Measurements from ENCODE around the gene MYO15A.

Gene MYO15A

DNA sequence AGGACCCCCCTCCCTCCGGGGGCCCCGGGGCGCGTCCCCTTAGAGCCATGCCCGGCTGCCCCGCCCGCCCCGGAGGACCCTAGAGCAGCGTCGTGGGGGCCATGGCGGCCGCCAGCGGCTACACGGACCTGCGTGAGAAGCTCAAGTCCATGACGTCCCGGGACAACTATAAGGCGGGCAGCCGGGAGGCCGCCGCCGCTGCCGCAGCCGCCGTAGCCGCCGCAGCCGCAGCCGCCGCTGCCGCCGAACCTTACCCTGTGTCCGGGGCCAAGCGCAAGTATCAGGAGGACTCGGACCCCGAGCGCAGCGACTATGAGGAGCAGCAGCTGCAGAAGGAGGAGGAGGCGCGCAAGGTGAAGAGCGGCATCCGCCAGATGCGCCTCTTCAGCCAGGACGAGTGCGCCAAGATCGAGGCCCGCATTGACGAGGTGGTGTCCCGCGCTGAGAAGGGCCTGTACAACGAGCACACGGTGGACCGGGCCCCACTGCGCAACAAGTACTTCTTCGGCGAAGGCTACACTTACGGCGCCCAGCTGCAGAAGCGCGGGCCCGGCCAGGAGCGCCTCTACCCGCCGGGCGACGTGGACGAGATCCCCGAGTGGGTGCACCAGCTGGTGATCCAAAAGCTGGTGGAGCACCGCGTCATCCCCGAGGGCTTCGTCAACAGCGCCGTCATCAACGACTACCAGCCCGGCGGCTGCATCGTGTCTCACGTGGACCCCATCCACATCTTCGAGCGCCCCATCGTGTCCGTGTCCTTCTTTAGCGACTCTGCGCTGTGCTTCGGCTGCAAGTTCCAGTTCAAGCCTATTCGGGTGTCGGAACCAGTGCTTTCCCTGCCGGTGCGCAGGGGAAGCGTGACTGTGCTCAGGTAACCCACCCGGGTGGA is 75.8 kb downstream of the MYO15A start:
- H3K27ac ChIP-seq (ENCODE audit: poor library complexity, severe bottlenecking) = peak overlapping the region; percentile 78
- H3K4me1 ChIP-seq (ENCODE audit: insufficient read depth, poor library complexity, severe bottlenecking) = peaks cover 12% of the 10 kb centered on the region
- H3K9me3 ChIP-seq (ENCODE audit: severe bottlenecking) = no peaks in the 10 kb centered on the region
- ATAC-seq (ENCODE audit: low read depth) (no peak), DNase-seq (ENCODE audit: low spot score) (no peak)
- H3K4me3 ChIP-seq (ENCODE audit: severe bottlenecking) = peak overlapping the region; percentile 67
- H3K27me3 ChIP-seq (ENCODE audit: insufficient read depth, poor library complexity, severe bottlenecking) = no peaks in the 10 kb centered on the region
- TF ChIP-seq, protein P1, sequence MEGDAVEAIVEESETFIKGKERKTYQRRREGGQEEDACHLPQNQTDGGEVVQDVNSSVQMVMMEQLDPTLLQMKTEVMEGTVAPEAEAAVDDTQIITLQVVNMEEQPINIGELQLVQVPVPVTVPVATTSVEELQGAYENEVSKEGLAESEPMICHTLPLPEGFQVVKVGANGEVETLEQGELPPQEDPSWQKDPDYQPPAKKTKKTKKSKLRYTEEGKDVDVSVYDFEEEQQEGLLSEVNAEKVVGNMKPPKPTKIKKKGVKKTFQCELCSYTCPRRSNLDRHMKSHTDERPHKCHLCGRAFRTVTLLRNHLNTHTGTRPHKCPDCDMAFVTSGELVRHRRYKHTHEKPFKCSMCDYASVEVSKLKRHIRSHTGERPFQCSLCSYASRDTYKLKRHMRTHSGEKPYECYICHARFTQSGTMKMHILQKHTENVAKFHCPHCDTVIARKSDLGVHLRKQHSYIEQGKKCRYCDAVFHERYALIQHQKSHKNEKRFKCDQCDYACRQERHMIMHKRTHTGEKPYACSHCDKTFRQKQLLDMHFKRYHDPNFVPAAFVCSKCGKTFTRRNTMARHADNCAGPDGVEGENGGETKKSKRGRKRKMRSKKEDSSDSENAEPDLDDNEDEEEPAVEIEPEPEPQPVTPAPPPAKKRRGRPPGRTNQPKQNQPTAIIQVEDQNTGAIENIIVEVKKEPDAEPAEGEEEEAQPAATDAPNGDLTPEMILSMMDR (IDR thresholded peaks at IDR 0.05; ENCODE audit: poor library complexity, severe bottlenecking) = no peak
- peaks cover 37% of the 10 kb centered on the region for H3K36me3 ChIP-seq (ENCODE audit: low read depth)

DNA sequence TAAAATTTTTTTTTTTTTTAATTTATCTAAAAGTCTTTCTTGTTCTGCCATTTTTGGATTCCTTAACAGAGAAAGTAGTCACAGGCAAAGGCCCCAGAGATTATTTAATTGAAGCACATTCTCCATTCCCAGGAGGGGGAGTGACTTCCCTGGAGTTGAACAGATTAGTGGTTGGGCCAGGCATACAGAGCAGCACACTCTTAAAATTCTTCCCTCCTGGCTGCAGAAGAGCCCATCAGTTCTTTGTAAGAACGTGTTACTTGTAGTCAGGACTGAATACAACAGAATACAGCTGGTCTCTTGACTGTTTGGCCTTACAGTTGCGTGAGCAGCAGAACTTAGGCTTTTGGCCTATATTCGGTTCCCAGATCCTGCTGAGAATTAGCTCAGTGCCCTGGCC is 76.8 kb downstream of the MYO15A start:
- TF ChIP-seq, protein P1 (IDR thresholded peaks at IDR 0.05; ENCODE audit: poor library complexity, severe bottlenecking) = no peak
- ATAC-seq (ENCODE audit: low read depth) (no peak), DNase-seq (ENCODE audit: low spot score) (no peak)
- H3K27me3 ChIP-seq (ENCODE audit: insufficient read depth, poor library complexity, severe bottlenecking) = no peaks in the 10 kb centered on the region
- peak overlapping the region; percentile 67 for H3K4me3 ChIP-seq (ENCODE audit: severe bottlenecking)
- H3K4me1 ChIP-seq (ENCODE audit: insufficient read depth, poor library complexity, severe bottlenecking) = peaks cover 12% of the 10 kb centered on the region
- no peaks in the 10 kb centered on the region for H3K9me3 ChIP-seq (ENCODE audit: severe bottlenecking)
- peaks cover 45% of the 10 kb centered on the region for H3K36me3 ChIP-seq (ENCODE audit: low read depth)
- H3K27ac ChIP-seq (ENCODE audit: poor library complexity, severe bottlenecking) = peak overlapping the region; percentile 78

DNA sequence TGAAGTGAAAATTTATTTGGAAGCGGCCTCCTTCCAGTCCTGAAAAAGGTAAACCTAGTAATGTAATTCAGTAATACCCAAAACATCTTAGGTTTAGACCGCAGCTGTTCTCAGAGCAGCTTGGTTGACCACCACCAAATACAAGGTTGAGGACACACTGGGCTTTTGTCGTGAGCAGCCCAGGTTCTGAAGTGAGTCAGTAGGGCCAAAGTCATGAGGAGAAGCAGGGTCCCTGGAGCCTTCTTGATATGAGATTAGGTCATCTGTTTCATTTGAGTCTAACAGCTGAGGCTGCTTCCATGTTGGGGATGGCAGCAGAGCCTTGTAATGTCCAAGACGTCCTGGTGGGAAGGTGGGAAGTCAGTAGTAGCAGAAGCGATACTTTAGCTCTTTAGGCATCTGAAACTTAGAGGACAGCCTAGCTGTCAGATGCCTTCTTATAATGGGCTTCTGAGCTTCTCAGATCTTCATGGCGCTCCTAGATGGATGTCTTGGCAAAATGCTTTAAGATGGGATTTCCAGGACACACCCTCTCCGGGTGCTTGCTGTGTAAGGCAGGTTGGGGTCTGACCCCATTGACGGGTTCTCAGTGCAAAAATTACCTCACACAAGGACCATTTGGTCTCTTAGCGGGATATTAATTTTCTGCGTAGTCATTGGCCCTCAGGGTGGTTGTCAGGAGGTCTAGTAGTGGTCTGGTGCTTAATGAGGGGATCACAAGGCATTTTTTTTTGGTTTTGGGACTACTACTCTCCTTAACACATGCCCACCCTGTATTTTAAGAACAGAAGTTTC is 77.5 kb downstream of the MYO15A start:
- peak overlapping the region; percentile 67 for H3K4me3 ChIP-seq (ENCODE audit: severe bottlenecking)
- peak overlapping the region; percentile 24 for H3K27ac ChIP-seq (ENCODE audit: poor library complexity, severe bottlenecking)
- H3K36me3 ChIP-seq (ENCODE audit: low read depth) = peaks cover 50% of the 10 kb centered on the region
- H3K9me3 ChIP-seq (ENCODE audit: severe bottlenecking) = no peaks in the 10 kb centered on the region
- ATAC-seq (ENCODE audit: low read depth) = no peak
- no peak for DNase-seq (ENCODE audit: low spot score)
- TF ChIP-seq, protein P1 (IDR thresholded peaks at IDR 0.05; ENCODE audit: poor library complexity, severe bottlenecking) = no peak
- peaks cover 12% of the 10 kb centered on the region for H3K4me1 ChIP-seq (ENCODE audit: insufficient read depth, poor library complexity, severe bottlenecking)
- H3K27me3 ChIP-seq (ENCODE audit: insufficient read depth, poor library complexity, severe bottlenecking) = no peaks in the 10 kb centered on the region

DNA sequence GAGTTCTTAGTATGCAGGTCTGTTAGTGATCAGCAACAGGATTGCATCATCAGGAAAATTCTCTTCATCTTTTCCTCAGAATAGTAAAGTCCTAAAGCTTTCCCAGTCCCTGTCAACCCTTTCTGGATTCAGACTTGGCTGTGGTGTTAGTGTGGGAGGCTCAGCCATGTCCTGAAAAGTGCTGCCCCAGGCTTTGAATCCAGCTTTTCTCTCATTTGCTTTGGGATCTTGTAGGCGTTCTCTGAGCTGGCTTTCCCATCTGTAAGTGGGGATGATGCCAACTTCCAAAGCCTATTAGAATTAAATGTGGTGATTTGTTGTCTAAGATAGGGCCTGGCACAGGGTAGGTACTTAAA is 78.0 kb downstream of the MYO15A start:
- H3K36me3 ChIP-seq (ENCODE audit: low read depth) = peaks cover 56% of the 10 kb centered on the region
- no peaks in the 10 kb centered on the region for H3K9me3 ChIP-seq (ENCODE audit: severe bottlenecking)
- H3K27ac ChIP-seq (ENCODE audit: poor library complexity, severe bottlenecking) = peak overlapping the region; percentile 24
- peak overlapping the region; percentile 67 for H3K4me3 ChIP-seq (ENCODE audit: severe bottlenecking)
- DNase-seq (ENCODE audit: low spot score) (no peak), ATAC-seq (ENCODE audit: low read depth) (no peak)
- H3K4me1 ChIP-seq (ENCODE audit: insufficient read depth, poor library complexity, severe bottlenecking) = peaks cover 12% of the 10 kb centered on the region
- TF ChIP-seq, protein P1 (IDR thresholded peaks at IDR 0.05; ENCODE audit: poor library complexity, severe bottlenecking) = no peak
- no peaks in the 10 kb centered on the region for H3K27me3 ChIP-seq (ENCODE audit: insufficient read depth, poor library complexity, severe bottlenecking)
